ENCODE results near the gene PPP3R2.
"Not testable (repeated sequence)": the region's sequence is repeated elsewhere in the genome, so short reads cannot be mapped to it uniquely, and the experiment has no call there.

DNA sequence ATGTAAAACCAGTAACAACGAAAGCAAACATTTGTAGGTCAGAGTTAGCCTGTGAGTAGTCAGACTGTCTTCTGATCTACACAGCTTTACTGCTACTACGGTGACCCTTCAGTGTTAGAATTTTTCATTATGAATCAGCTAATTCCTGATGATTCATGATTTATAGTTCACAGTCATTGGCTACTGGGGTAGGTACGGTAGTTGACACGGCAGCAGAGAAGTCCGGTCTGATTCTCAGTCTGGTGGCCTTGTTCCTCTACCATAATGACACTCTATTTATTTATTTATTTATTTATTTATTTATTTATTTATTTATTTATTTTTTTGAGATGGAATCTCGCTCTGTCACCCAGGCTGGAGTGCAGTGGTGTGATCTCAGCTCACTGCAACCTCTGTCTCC, 4.7 kb downstream of the PPP3R2 start:
- TF ChIP-seq, protein P1, sequence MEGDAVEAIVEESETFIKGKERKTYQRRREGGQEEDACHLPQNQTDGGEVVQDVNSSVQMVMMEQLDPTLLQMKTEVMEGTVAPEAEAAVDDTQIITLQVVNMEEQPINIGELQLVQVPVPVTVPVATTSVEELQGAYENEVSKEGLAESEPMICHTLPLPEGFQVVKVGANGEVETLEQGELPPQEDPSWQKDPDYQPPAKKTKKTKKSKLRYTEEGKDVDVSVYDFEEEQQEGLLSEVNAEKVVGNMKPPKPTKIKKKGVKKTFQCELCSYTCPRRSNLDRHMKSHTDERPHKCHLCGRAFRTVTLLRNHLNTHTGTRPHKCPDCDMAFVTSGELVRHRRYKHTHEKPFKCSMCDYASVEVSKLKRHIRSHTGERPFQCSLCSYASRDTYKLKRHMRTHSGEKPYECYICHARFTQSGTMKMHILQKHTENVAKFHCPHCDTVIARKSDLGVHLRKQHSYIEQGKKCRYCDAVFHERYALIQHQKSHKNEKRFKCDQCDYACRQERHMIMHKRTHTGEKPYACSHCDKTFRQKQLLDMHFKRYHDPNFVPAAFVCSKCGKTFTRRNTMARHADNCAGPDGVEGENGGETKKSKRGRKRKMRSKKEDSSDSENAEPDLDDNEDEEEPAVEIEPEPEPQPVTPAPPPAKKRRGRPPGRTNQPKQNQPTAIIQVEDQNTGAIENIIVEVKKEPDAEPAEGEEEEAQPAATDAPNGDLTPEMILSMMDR (conservative IDR thresholded peaks at IDR 0.05; ENCODE audit: low read length) = not testable (repeated sequence)
- TF ChIP-seq EZH2phosphoT487 (IDR thresholded peaks at IDR 0.05; ENCODE audit: borderline replicate concordance) = not testable (repeated sequence)

Data from Loucy (cell line).